K562 (cell line): Measurements from ENCODE around the gene ITGAL. TPM values are rescaled to one million over a fixed set of nuclear protein-coding genes. Genes with fewer than 3 reads are reported as not detected.

Source experiments
- BCOR ChIP-seq: fragments of 450-650 bp; IDR thresholded peaks from 2 replicates; pipeline ENCODE4 v1.6.1; 2016
- CBFB ChIP-seq: sonication (generic); formaldehyde crosslinking; IDR thresholded peaks from 2 replicates; pipeline ENCODE4 v1.4.0; 2020; ENCODE audit warnings: mild to moderate bottlenecking, missing genetic modification reagents
- CUX1 ChIP-seq: fragments of 200-800 bp; sonication (Bioruptor generic); IDR thresholded peaks from 2 replicates; pipeline ENCODE4 v1.6.1; 2016; ENCODE audit warnings: missing genetic modification characterization, missing compliant biosample characterization
- DNMT1 ChIP-seq: fragments of 450-650 bp; IDR thresholded peaks from 2 replicates; pipeline ENCODE4 v1.6.1; 2016; ENCODE audit warnings: antibody characterized with exemption, mild to moderate bottlenecking
- DPF2 ChIP-seq: fragments of 450-650 bp; IDR thresholded peaks from 2 replicates; pipeline ENCODE4 v1.6.1; 2016
- NCOA6 ChIP-seq: fragments of 450-650 bp; IDR thresholded peaks from 2 replicates; pipeline ENCODE4 v1.6.1; 2017; ENCODE audit warnings: mild to moderate bottlenecking
- PCBP1 ChIP-seq: fragments of 200-400 bp; formaldehyde crosslinking; IDR thresholded peaks from 2 replicates; pipeline ENCODE4 v1.6.1; 2018; ENCODE audit warnings: mild to moderate bottlenecking, low read depth, low read length; ENCODE audit not compliant: poor library complexity, severe bottlenecking
- POLR2H ChIP-seq: IDR thresholded peaks from 2 replicates; pipeline ENCODE4 v1.6.1; 2016; ENCODE audit warnings: missing genetic modification characterization, low read depth, mild to moderate bottlenecking, control low read depth, missing compliant biosample characterization, moderate library complexity
- RREB1 ChIP-seq: fragments of 250-450 bp; sonication (Bioruptor Pico); IDR thresholded peaks from 2 replicates; pipeline ENCODE4 v1.4.0; 2020
- UBTF ChIP-seq, 2 experiments: IDR thresholded peaks; 2 replicates each; pipeline ENCODE4 v1.6.1; 2012; ENCODE audit warnings: improper control_type of control experiment in 2 of 2, low read depth in 2 of 2, low read length in 2 of 2, borderline replicate concordance in 1 of 2
- ZBED1 ChIP-seq: IDR thresholded peaks from 2 replicates; pipeline ENCODE4 v1.6.1; 2014
- ZBTB1 ChIP-seq: sonication (generic); formaldehyde crosslinking; IDR thresholded peaks from 2 replicates; pipeline ENCODE4 v1.8.1; 2023; ENCODE audit warnings: missing genetic modification reagents, low read depth, mild to moderate bottlenecking, borderline replicate concordance
- ZNF134 ChIP-seq: fragments of 250-450 bp; sonication (Bioruptor Pico); conservative IDR thresholded peaks from 2 replicates; pipeline ENCODE4 v1.4.0; 2020
- ZNF239 ChIP-seq: fragments of 250-450 bp; sonication (Bioruptor Pico); IDR thresholded peaks from 2 replicates; pipeline ENCODE4 v1.4.0; 2020; ENCODE audit warnings: mild to moderate bottlenecking
- ZNF24 ChIP-seq: fragments of 450-650 bp; IDR thresholded peaks from 2 replicates; pipeline ENCODE4 v1.6.1; 2016
- polyA plus RNA-seq, 8 experiments: library from polyadenylated mRNA; depleted of rRNA in 4 of 8; stranded (reverse) in 5 of 8; unstranded in 3 of 8; fragments of >200 nt; fragmentation: Nextera tagmentation in 2 of 8; fragmentation: Illumina TruSeq in 1 of 8; extraction: Ambion mirVana in 2 of 8; extraction: Trizol in 1 of 8; gene quantifications; 2 replicates each; pipeline versions ENCODE4 v1.2.1 to v1.2.3, GENCODE V29; 2011 to 2014; ENCODE audit warnings: inconsistent platforms in 1 of 8, missing spikeins in 1 of 8
- total RNA-seq, 7 experiments: library from RNA; depleted of rRNA in 6 of 7; stranded (reverse); fragments of >200 nt in 6 of 7; fragmentation: Illumina TruSeq in 2 of 7; extraction: Trizol in 2 of 7; gene quantifications; 2 replicates each; pipeline versions ENCODE4 v1.2.1 to v1.2.3, GENCODE V29; 2011 to 2021; ENCODE audit warnings: low replicate concordance in 1 of 7

ITGAL gene
- total and polyA plus RNA-seq, 9 of the 15 experiments (the other 6 are each of a cell fraction or from before 2014, with no cell fraction given), result 0.01 to 0.53 TPM; not detected in 7

- TF ChIP-seq RREB1, result no peak
- TF ChIP-seq ZNF134, result no peak
- no peak for TF ChIP-seq ZNF239
- no peak for TF ChIP-seq DNMT1
- no peak for TF ChIP-seq POLR2H (tag)
- TF ChIP-seq CUX1 (CRISPR knock-in tag), result no peak
- peak in 1 of 2 experiments; percentile 30; a peak in 1 of 4 replicates for TF ChIP-seq UBTF (IDR thresholded peaks at IDR 0.05; ENCODE audit: borderline replicate concordance in 1 of 2, low read depth in 2 of 2, low read length in 2 of 2)
- TF ChIP-seq NCOA6, result no peak
- no peak for TF ChIP-seq ZNF24
- TF ChIP-seq ZBED1, result no peak; the same call in 1 of the 2 replicates
- 0 out of 2 replicates have a peak, but pooled peaks have one; percentile 2 for TF ChIP-seq CBFB
- 0 out of 2 replicates have a peak, but pooled peaks have one; percentile 4 for TF ChIP-seq DPF2
- TF ChIP-seq BCOR, result no peak
- peak; percentile 72 for TF ChIP-seq PCBP1
- TF ChIP-seq ZBTB1 (CRISPR knock-in tag), result peak; percentile 37; the same call in 1 of the 2 replicates
Measured at GRCh38 chr16:30534368-30535105, 62.0 kb downstream of the ITGAL start, which contains the start of gene ZNF747 (continued).
